SH-SY5Y (cell line): Measurements from ENCODE around the gene PDGFRA.

Source experiments
- GATA2 ChIP-seq: IDR thresholded peaks from 2 replicates; pipeline ENCODE4 v1.6.1; 2011; ENCODE audit warnings: mild to moderate bottlenecking, low read depth, low read length
- GATA3 ChIP-seq: IDR thresholded peaks from 2 replicates; pipeline ENCODE4 v1.6.1; 2011; ENCODE audit warnings: low read depth, mild to moderate bottlenecking, low read length, moderate library complexity

GRCh38 chr4:54277691-54278090 is 48.6 kb downstream of the PDGFRA start:
- no peak for TF ChIP-seq GATA2
- no peak for TF ChIP-seq GATA3
